ENCODE results near the gene RTL5.

RTL5 gene

DNA sequence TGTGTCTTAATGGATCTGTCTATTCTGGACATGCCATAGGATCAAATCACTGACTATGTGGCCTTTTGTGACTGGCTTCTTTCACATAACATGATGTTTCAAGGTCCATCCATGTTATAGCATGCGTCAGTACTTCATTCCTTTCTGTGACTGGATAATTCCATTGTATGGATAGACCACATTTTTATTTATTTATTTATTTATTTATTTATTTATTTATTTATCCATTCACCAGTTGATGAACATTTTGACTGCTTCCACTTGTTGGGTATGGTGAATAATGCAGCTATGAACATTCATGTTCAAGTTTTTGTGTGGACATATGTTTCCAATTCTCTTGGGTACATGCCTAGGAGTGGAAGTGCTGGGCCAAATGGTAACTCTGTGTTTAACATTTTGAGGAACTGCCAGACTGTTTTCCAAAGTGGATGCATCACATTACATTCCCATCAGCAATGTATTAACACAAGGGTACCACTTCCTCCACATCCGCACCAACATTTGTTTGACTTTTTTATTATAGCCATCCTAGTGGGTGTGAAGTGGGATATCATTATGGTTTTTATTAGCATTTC, 14.0 kb downstream of the RTL5 start:
- DNase-seq, result no peak
- Histone ChIP-seq H3K79me2 (ENCODE audit: control insufficient read depth, insufficient read depth, low read length, poor library complexity) (no peaks in the 10 kb centered on the region), H3K36me3 (ENCODE audit: control insufficient read depth in 1 of 2, insufficient read depth in 2 of 2, low read length in 2 of 2) (no peaks in the 10 kb centered on the region), H3K79me1 (ENCODE audit: low read length) (no peaks in the 10 kb centered on the region), H3K27me3 (ENCODE audit: insufficient read depth, low read length) (no peaks in the 10 kb centered on the region), H3K18ac (ENCODE audit: low read length) (no peak overlapping the region), H3K4ac (ENCODE audit: low read depth, low read length) (no peak overlapping the region), H2AFZ (ENCODE audit: insufficient read depth, low read length, poor library complexity) (no peak overlapping the region), H4K91ac (ENCODE audit: low read depth, low read length) (no peak overlapping the region), H3K4me3 (ENCODE audit: low read depth, low read length) (no peak overlapping the region), H3K27ac (ENCODE audit: low read depth, low read length) (no peak overlapping the region), H3K4me1 (ENCODE audit: control insufficient read depth in 1 of 2, insufficient read depth in 2 of 2, low read length in 2 of 2) (peaks cover 2 to 9% of the 10 kb centered on the region in 2 experiments), H3K4me2 (ENCODE audit: low read length) (no peak overlapping the region), H3K9ac (ENCODE audit: low read length) (no peak overlapping the region), H3K9me3 (ENCODE audit: insufficient read depth, low read depth, low read length) (no peaks in the 10 kb centered on the region), H2BK5ac (ENCODE audit: low read depth, low read length, poor library complexity) (no peak overlapping the region), H3K23ac (ENCODE audit: low read length) (no peak overlapping the region), H4K8ac (ENCODE audit: low read depth, low read length) (no peak overlapping the region), H2AK5ac (ENCODE audit: low read length) (no peak overlapping the region), H2BK120ac (ENCODE audit: insufficient read depth, low read length, poor library complexity) (no peak overlapping the region), H4K12ac (ENCODE audit: low read depth, low read length) (no peak overlapping the region), H2BK12ac (ENCODE audit: low read length) (no peak overlapping the region), H3K14ac (ENCODE audit: low read length) (no peak overlapping the region)
- no CpG with 5 or more reads among the region's 2 CpGs for whole genome bisulfite sequencing (ENCODE audit: extremely low coverage, insufficient coverage, insufficient read length)

DNA sequence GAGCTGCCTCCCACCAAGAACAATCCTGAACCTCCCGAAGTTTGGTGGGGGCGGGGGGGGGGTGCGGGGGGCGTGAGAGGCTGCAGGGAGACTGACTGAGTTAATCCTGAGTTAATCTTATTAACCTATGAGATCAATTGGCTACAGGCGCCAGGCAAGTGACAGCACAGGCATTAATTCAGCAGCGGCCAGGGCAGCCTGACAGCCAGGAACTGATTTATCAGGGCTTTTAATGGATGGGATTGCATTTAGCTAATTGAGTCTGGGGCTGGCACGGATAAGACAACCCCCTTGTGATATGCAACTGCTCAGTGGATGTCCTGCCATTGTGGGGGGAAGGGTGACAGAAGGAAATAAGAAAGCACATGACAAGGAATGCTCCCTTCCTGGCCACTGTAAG, 16.3 kb downstream of the RTL5 start:
- Histone ChIP-seq H3K79me1 (ENCODE audit: low read length) (no peaks in the 10 kb centered on the region), H3K4ac (ENCODE audit: low read depth, low read length) (no peak overlapping the region), H3K18ac (ENCODE audit: low read length) (no peak overlapping the region), H3K27me3 (ENCODE audit: insufficient read depth, low read length) (no peaks in the 10 kb centered on the region), H3K14ac (ENCODE audit: low read length) (no peak overlapping the region), H2BK5ac (ENCODE audit: low read depth, low read length, poor library complexity) (no peak overlapping the region), H4K8ac (ENCODE audit: low read depth, low read length) (no peak overlapping the region), H2AFZ (ENCODE audit: insufficient read depth, low read length, poor library complexity) (no peak overlapping the region), H2BK120ac (ENCODE audit: insufficient read depth, low read length, poor library complexity) (no peak overlapping the region), H3K4me3 (ENCODE audit: low read depth, low read length) (no peak overlapping the region), H3K9ac (ENCODE audit: low read length) (no peak overlapping the region), H4K91ac (ENCODE audit: low read depth, low read length) (no peak overlapping the region), H3K23ac (ENCODE audit: low read length) (no peak overlapping the region), H3K4me1 (ENCODE audit: control insufficient read depth in 1 of 2, insufficient read depth in 2 of 2, low read length in 2 of 2) (no peaks in the 10 kb centered on the region), H3K36me3 (ENCODE audit: control insufficient read depth in 1 of 2, insufficient read depth in 2 of 2, low read length in 2 of 2) (no peaks in the 10 kb centered on the region), H2AK5ac (ENCODE audit: low read length) (no peak overlapping the region), H2BK12ac (ENCODE audit: low read length) (no peak overlapping the region), H4K12ac (ENCODE audit: low read depth, low read length) (no peak overlapping the region), H3K4me2 (ENCODE audit: low read length) (no peak overlapping the region), H3K79me2 (ENCODE audit: control insufficient read depth, insufficient read depth, low read length, poor library complexity) (no peaks in the 10 kb centered on the region), H3K27ac (ENCODE audit: low read depth, low read length) (no peak overlapping the region), H3K9me3 (ENCODE audit: insufficient read depth, low read depth, low read length) (no peaks in the 10 kb centered on the region)
- WGBS (ENCODE audit: extremely low coverage, insufficient coverage, insufficient read length), result no CpG with 5 or more reads among the region's 7 CpGs
- DNase-seq, result no peak

DNA sequence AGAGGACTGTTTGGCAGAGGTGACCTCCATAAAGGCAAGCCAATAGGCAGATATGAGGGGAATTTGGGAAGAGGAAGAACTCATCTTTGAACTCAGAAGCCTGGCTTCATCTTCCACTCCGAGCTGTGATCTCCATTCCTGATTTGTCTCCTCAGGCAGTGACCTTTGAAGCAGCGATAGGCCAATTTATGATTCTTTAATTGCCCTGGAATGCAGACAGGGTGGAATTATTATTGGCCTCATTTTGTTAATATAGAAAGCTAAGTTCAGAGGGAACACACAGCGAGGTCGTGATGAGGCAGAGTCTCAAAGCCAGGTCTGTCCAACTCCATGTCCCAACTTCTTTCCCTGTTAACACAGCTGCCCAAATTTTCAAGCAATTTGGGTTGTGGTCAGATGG, 16.9 kb downstream of the RTL5 start:
- no peak overlapping the region for H2BK5ac ChIP-seq (ENCODE audit: low read depth, low read length, poor library complexity)

DNA sequence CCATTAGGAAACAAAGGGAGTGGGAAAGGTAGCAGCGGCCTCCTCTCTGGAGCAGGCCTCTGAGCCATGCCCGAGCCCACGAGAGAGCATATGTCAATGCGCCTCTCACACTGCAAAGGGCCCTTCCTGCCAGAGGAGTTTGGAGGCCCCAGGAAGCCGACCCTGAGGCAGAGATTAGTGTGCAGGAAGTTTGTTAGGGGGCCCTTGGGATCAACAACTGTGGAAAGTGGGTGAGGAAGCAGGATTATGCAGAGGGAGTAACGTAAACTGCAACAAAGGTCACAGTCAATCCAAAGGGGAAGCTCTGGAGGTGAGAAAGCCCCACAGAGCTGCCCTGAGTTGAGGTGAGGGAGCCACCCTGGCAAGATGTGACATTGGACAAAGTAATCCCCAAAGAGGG, 17.4 kb downstream of the RTL5 start:
- no peak overlapping the region for H3K14ac ChIP-seq (ENCODE audit: low read length)
- no peak overlapping the region for H3K9ac ChIP-seq (ENCODE audit: low read length)
- DNase-seq, result no peak
- no peaks in the 10 kb centered on the region for H3K79me2 ChIP-seq (ENCODE audit: control insufficient read depth, insufficient read depth, low read length, poor library complexity)
- no peaks in the 10 kb centered on the region for H3K36me3 ChIP-seq (ENCODE audit: control insufficient read depth in 1 of 2, insufficient read depth in 2 of 2, low read length in 2 of 2)
- H4K8ac ChIP-seq (ENCODE audit: low read depth, low read length), result no peak overlapping the region
- no peaks in the 10 kb centered on the region for H3K27me3 ChIP-seq (ENCODE audit: insufficient read depth, low read length)
- no peak overlapping the region for H2AFZ ChIP-seq (ENCODE audit: insufficient read depth, low read length, poor library complexity)
- H3K27ac ChIP-seq (ENCODE audit: low read depth, low read length), result no peak overlapping the region
- H3K4ac ChIP-seq (ENCODE audit: low read depth, low read length), result no peak overlapping the region
- no peak overlapping the region for H4K12ac ChIP-seq (ENCODE audit: low read depth, low read length)
- H4K91ac ChIP-seq (ENCODE audit: low read depth, low read length), result no peak overlapping the region
- H2AK5ac ChIP-seq (ENCODE audit: low read length), result no peak overlapping the region
- H3K4me3 ChIP-seq (ENCODE audit: low read depth, low read length), result no peak overlapping the region
- H2BK5ac ChIP-seq (ENCODE audit: low read depth, low read length, poor library complexity), result no peak overlapping the region
- no peak overlapping the region for H2BK120ac ChIP-seq (ENCODE audit: insufficient read depth, low read length, poor library complexity)
- no peaks in the 10 kb centered on the region for H3K79me1 ChIP-seq (ENCODE audit: low read length)
- no peak overlapping the region for H3K18ac ChIP-seq (ENCODE audit: low read length)
- H3K4me1 ChIP-seq (ENCODE audit: control insufficient read depth in 1 of 2, insufficient read depth in 2 of 2, low read length in 2 of 2), result no peaks in the 10 kb centered on the region
- no peak overlapping the region for H2BK12ac ChIP-seq (ENCODE audit: low read length)
- no peak overlapping the region for H3K4me2 ChIP-seq (ENCODE audit: low read length)
- WGBS (ENCODE audit: extremely low coverage, insufficient coverage, insufficient read length), result no CpG with 5 or more reads among the region's 6 CpGs
- H3K23ac ChIP-seq (ENCODE audit: low read length), result no peak overlapping the region
- no peaks in the 10 kb centered on the region for H3K9me3 ChIP-seq (ENCODE audit: insufficient read depth, low read depth, low read length)

More for the DNA sequence above, 16.9 kb downstream of the RTL5 start:
- Histone ChIP-seq H3K23ac (ENCODE audit: low read length) (no peak overlapping the region), H3K18ac (ENCODE audit: low read length) (no peak overlapping the region), H3K4me2 (ENCODE audit: low read length) (no peak overlapping the region), H3K79me1 (ENCODE audit: low read length) (no peaks in the 10 kb centered on the region), H3K9ac (ENCODE audit: low read length) (no peak overlapping the region), H4K12ac (ENCODE audit: low read depth, low read length) (no peak overlapping the region), H3K4me1 (ENCODE audit: control insufficient read depth in 1 of 2, insufficient read depth in 2 of 2, low read length in 2 of 2) (no peaks in the 10 kb centered on the region), H3K9me3 (ENCODE audit: insufficient read depth, low read depth, low read length) (no peaks in the 10 kb centered on the region), H2AFZ (ENCODE audit: insufficient read depth, low read length, poor library complexity) (no peak overlapping the region), H2AK5ac (ENCODE audit: low read length) (no peak overlapping the region), H3K4me3 (ENCODE audit: low read depth, low read length) (no peak overlapping the region), H2BK120ac (ENCODE audit: insufficient read depth, low read length, poor library complexity) (no peak overlapping the region), H3K79me2 (ENCODE audit: control insufficient read depth, insufficient read depth, low read length, poor library complexity) (no peaks in the 10 kb centered on the region), H4K8ac (ENCODE audit: low read depth, low read length) (no peak overlapping the region), H3K27ac (ENCODE audit: low read depth, low read length) (no peak overlapping the region), H3K14ac (ENCODE audit: low read length) (no peak overlapping the region), H3K4ac (ENCODE audit: low read depth, low read length) (no peak overlapping the region), H2BK12ac (ENCODE audit: low read length) (no peak overlapping the region), H3K36me3 (ENCODE audit: control insufficient read depth in 1 of 2, insufficient read depth in 2 of 2, low read length in 2 of 2) (no peaks in the 10 kb centered on the region), H3K27me3 (ENCODE audit: insufficient read depth, low read length) (no peaks in the 10 kb centered on the region), H4K91ac (ENCODE audit: low read depth, low read length) (no peak overlapping the region)
- no peak for DNase-seq
- WGBS (ENCODE audit: extremely low coverage, insufficient coverage, insufficient read length), result no CpG with 5 or more reads among the region's 4 CpGs

Data from trophoblast cell (in vitro differentiated cells and primary cell).